HepG2 (cell line): ENCODE data around the gene RHOT2. TPM values are rescaled to one million over a fixed set of nuclear protein-coding genes. Genes with fewer than 3 reads are reported as not detected.

Experiments used
- CREM ChIP-seq, 2 experiments: sonication (generic) in 1 of 2; formaldehyde crosslinking in 1 of 2; IDR thresholded peaks; 2 replicates each; pipeline versions ENCODE4 v1.4.0 to v1.6.1; 2016 to 2020; ENCODE audit warnings: antibody characterized with exemption in 1 of 2, mild to moderate bottlenecking in 1 of 2, missing genetic modification reagents in 1 of 2
- ELF1 ChIP-seq: sonication (generic); formaldehyde crosslinking; IDR thresholded peaks from 2 replicates; pipeline ENCODE4 v1.4.0; 2020; ENCODE audit warnings: missing genetic modification reagents
- IRF2 ChIP-seq: IDR thresholded peaks from 2 replicates; pipeline ENCODE4 v1.6.1; 2018; ENCODE audit warnings: missing genetic modification reagents, missing compliant biosample characterization
- MAX ChIP-seq: IDR thresholded peaks from 2 replicates; pipeline ENCODE4 v1.6.1; 2012; ENCODE audit warnings: inconsistent platforms
- PCBP1 ChIP-seq: fragments of 200-400 bp; formaldehyde crosslinking; IDR thresholded peaks from 2 replicates; pipeline ENCODE4 v1.6.1; 2017; ENCODE audit warnings: mild to moderate bottlenecking, low read depth, low read length, borderline replicate concordance
- RERE ChIP-seq: IDR thresholded peaks from 2 replicates; pipeline ENCODE4 v1.6.1; 2016; ENCODE audit warnings: low read depth, missing genetic modification reagents, missing compliant biosample characterization
- SNAPC2 ChIP-seq: sonication (generic); formaldehyde crosslinking; IDR thresholded peaks from 2 replicates; pipeline ENCODE4 v1.8.1; 2022; ENCODE audit warnings: mild to moderate bottlenecking, missing genetic modification reagents
- ZNF513 ChIP-seq: sonication (generic); formaldehyde crosslinking; conservative IDR thresholded peaks from 2 replicates; pipeline ENCODE4 v1.5.0; 2020; ENCODE audit warnings: missing genetic modification reagents
- ZNF552 ChIP-seq: sonication (generic); formaldehyde crosslinking; IDR thresholded peaks from 2 replicates; pipeline ENCODE4 v1.9.0; 2022; ENCODE audit warnings: missing genetic modification reagents, mild to moderate bottlenecking, borderline replicate concordance
- ZNF646 ChIP-seq: sonication (generic); formaldehyde crosslinking; IDR thresholded peaks from 2 replicates; pipeline ENCODE4 v1.9.0; 2021; ENCODE audit warnings: mild to moderate bottlenecking, missing genetic modification reagents
- ZNF768 ChIP-seq: sonication (generic); formaldehyde crosslinking; IDR thresholded peaks from 2 replicates; pipeline ENCODE4 v1.4.0; 2020; ENCODE audit warnings: missing genetic modification reagents
- ZNF883 ChIP-seq: sonication (generic); formaldehyde crosslinking; IDR thresholded peaks from 2 replicates; pipeline ENCODE4 v1.5.1; 2020; ENCODE audit warnings: mild to moderate bottlenecking, missing genetic modification reagents; ENCODE audit errors: not compliant biosample characterization
- ZSCAN29 ChIP-seq: sonication (generic); formaldehyde crosslinking; conservative IDR thresholded peaks from 2 replicates; pipeline ENCODE4 v1.4.0; 2020; ENCODE audit warnings: mild to moderate bottlenecking, missing genetic modification reagents
- polyA plus RNA-seq, 8 experiments: library from polyadenylated mRNA; depleted of rRNA in 3 of 8; stranded (reverse) in 7 of 8; unstranded in 1 of 8; fragments of >200 nt; fragmentation: Illumina TruSeq in 4 of 8; extraction: Trizol in 4 of 8; gene quantifications; 2 replicates each; pipeline versions ENCODE4 v1.2.1 to v1.2.3, GENCODE V29; 2011 to 2016; ENCODE audit warnings: low read depth in 4 of 8, missing spikeins in 1 of 8, mixed read lengths in 1 of 8; ENCODE audit not compliant: insufficient read depth in 1 of 8
- total RNA-seq, 5 experiments: library from RNA; depleted of rRNA; stranded (reverse); fragments of >200 nt; fragmentation: Illumina TruSeq; extraction: Trizol; gene quantifications; 2 replicates each; pipeline ENCODE4 v1.2.3, GENCODE V29; 2016; ENCODE audit warnings: low read depth in 1 of 5

Gene RHOT2
- total and polyA plus RNA-seq, 2 of the 13 experiments (the other 11 are each of a cell fraction or from before 2014, with no cell fraction given): 63.6 to 76.9 TPM

GRCh38 chr16:642189-643049 lies 25.5 kb upstream of the RHOT2 start (continued):
- TF ChIP-seq RERE (CRISPR knock-in tag) (peak; percentile 14; the same call in 1 of the 2 replicates), ZNF768 (CRISPR knock-in tag) (0 out of 2 replicates have a peak, but pooled peaks have one; percentile 5), ZNF552 (CRISPR knock-in tag) (0 out of 2 replicates have a peak, but pooled peaks have one; percentile 41), CREM (IDR thresholded peaks at IDR 0.05) (no peak), CREM (CRISPR knock-in tag; IDR thresholded peaks at IDR 0.05) (no peak), SNAPC2 (CRISPR knock-in tag) (0 out of 2 replicates have a peak, but pooled peaks have one; percentile 57), ZSCAN29 (CRISPR knock-in tag) (no peak), ZNF646 (no peak), IRF2 (0 out of 2 replicates have a peak, but pooled peaks have one; percentile 32), ELF1 (peak; percentile 78), ZNF883 (CRISPR knock-in tag) (no peak), PCBP1 (0 out of 2 replicates have a peak, but pooled peaks have one; percentile 66), MAX (peak; percentile 97), ZNF513 (CRISPR knock-in tag) (0 out of 2 replicates have a peak, but pooled peaks have one; percentile 52)
